Liver (tissue), 9 donors: Measurements from ENCODE around the gene TAGLN. TPM values are rescaled to one million over a fixed set of nuclear protein-coding genes. Genes with fewer than 3 reads are reported as not detected.
A peak's percentile ranks its signal among the peaks of the same experiment; 100 is the strongest.

Experiments
- DNase-seq: peaks from one replicate; pipeline ENCODE4 v3.0.0-alpha.2; 2017; ENCODE audit warnings: low spot score
- H3K27ac ChIP-seq, 2 donors: one replicate each; pipeline ENCODE4 v1.7.0; 2013; ENCODE audit warnings: inconsistent platforms in 2 of 2, low read length in 2 of 2, control low read depth in 1 of 2, low read depth in 1 of 2, mild to moderate bottlenecking in 1 of 2
- H3K27me3 ChIP-seq, 4 donors: one replicate each; pipeline versions ENCODE4 v1.6.1 to v1.7.0; 2013; ENCODE audit warnings: low read length in 3 of 4, inconsistent platforms in 1 of 4, mild to moderate bottlenecking in 1 of 4, moderate library complexity in 1 of 4; ENCODE audit not compliant: control insufficient read depth in 4 of 4, insufficient read depth in 4 of 4
- H3K36me3 ChIP-seq, 4 donors: one replicate each; pipeline versions ENCODE4 v1.6.1 to v1.7.0; 2013; ENCODE audit warnings: low read length in 3 of 4, mild to moderate bottlenecking in 3 of 4, low read depth in 1 of 4, moderate library complexity in 1 of 4; ENCODE audit not compliant: control insufficient read depth in 4 of 4, insufficient read depth in 3 of 4
- H3K4me1 ChIP-seq, 4 donors: one replicate each; pipeline versions ENCODE4 v1.6.1 to v1.7.0; 2013; ENCODE audit warnings: low read length in 3 of 4, mild to moderate bottlenecking in 3 of 4, moderate library complexity in 1 of 4; ENCODE audit not compliant: control insufficient read depth in 4 of 4, insufficient read depth in 4 of 4
- H3K4me3 ChIP-seq, 3 donors: one replicate each; pipeline versions ENCODE4 v1.6.1 to v1.7.0; 2013; ENCODE audit warnings: low read length in 3 of 3, control low read depth in 1 of 3, low read depth in 1 of 3, mild to moderate bottlenecking in 1 of 3
- H3K9ac ChIP-seq, 2 donors: one replicate each; pipeline ENCODE4 v1.7.0; 2013; ENCODE audit warnings: low read length in 2 of 2, mild to moderate bottlenecking in 2 of 2, moderate library complexity in 2 of 2, control low read depth in 1 of 2, low read depth in 1 of 2
- H3K9me3 ChIP-seq, 4 donors: one replicate each; pipeline versions ENCODE4 v1.6.1 to v1.7.0; 2013; ENCODE audit warnings: low read length in 3 of 4; ENCODE audit not compliant: control insufficient read depth in 4 of 4
- FOXA1 ChIP-seq: IDR thresholded peaks from 2 replicates; pipeline ENCODE4 v1.6.1; 2016; ENCODE audit warnings: antibody characterized with exemption
- FOXA2 ChIP-seq: IDR thresholded peaks from 2 replicates; pipeline ENCODE4 v1.6.1; 2016; ENCODE audit warnings: antibody characterized with exemption
- HNF4A ChIP-seq, 2 donors: conservative IDR thresholded peaks; 2 replicates each; pipeline ENCODE4 v1.6.1; 2016; ENCODE audit warnings: antibody characterized with exemption in 2 of 2, mild to moderate bottlenecking in 2 of 2
- JUND ChIP-seq, 2 donors: IDR thresholded peaks; 2 replicates each; pipeline ENCODE4 v1.6.1; 2016; ENCODE audit warnings: antibody characterized with exemption in 2 of 2
- NR2F2 ChIP-seq: IDR thresholded peaks from 2 replicates; pipeline ENCODE4 v1.6.1; 2016; ENCODE audit warnings: antibody characterized with exemption
- RAD21 ChIP-seq, 2 donors: IDR thresholded peaks; 2 replicates each; pipeline ENCODE4 v1.6.1; 2016; ENCODE audit warnings: antibody characterized with exemption in 2 of 2, mild to moderate bottlenecking in 2 of 2
- RXRA ChIP-seq, 2 donors: IDR thresholded peaks; 2 replicates each; pipeline ENCODE4 v1.6.1; 2017 to 2018; ENCODE audit warnings: antibody characterized with exemption in 2 of 2, mild to moderate bottlenecking in 1 of 2
- TAF1 ChIP-seq: conservative IDR thresholded peaks from 2 replicates; pipeline ENCODE4 v1.6.1; 2016; ENCODE audit warnings: antibody characterized with exemption, mild to moderate bottlenecking
- WGBS: extraction: QIAGEN DNeasy Blood & Tissue Kit; methylation state at CpG from one replicate; pipeline ENCODE4 v1.1.7; 2013; 5-methylcytosine and 5-hydroxymethylcytosine counted together
- polyA plus RNA-seq, 2 donors: library from polyadenylated mRNA; stranded (reverse) in 1 of 2; unstranded in 1 of 2; fragments of 200-250 nt in 1 of 2; fragments of >200 nt in 1 of 2; fragmentation: Nextera tagmentation in 1 of 2; extraction: Ambion mirVana in 1 of 2; gene quantifications; one replicate each; pipeline versions ENCODE4 v1.2.1 to v1.2.3, GENCODE V29; 2013 to 2015
- total RNA-seq, 2 donors: library from RNA; depleted of rRNA; stranded (reverse); fragments of >200 nt; gene quantifications; one replicate each; pipeline ENCODE4 v1.2.3, GENCODE V29; 2014
- TF ChIP-seq, protein P1 (sequence below): IDR thresholded peaks from 2 replicates; pipeline ENCODE4 v1.6.1; 2016; ENCODE audit warnings: antibody characterized with exemption
- TF ChIP-seq, protein P2 (sequence below): fragments of 150-350 bp; IDR thresholded peaks from 2 replicates; pipeline ENCODE4 v1.5.1; 2017; ENCODE audit warnings: improper control_type of control experiment, low read depth, low read length; ENCODE audit not compliant: missing input control
- donor health status: healthy.
- donor health status: healthy.
- donor health status: healthy.
- donor health status: healthy.
- donor health status: healthy.

Gene TAGLN
- total and polyA plus RNA-seq, 4 donors, result 7.4 to 309 (median 96.2) TPM

DNA sequence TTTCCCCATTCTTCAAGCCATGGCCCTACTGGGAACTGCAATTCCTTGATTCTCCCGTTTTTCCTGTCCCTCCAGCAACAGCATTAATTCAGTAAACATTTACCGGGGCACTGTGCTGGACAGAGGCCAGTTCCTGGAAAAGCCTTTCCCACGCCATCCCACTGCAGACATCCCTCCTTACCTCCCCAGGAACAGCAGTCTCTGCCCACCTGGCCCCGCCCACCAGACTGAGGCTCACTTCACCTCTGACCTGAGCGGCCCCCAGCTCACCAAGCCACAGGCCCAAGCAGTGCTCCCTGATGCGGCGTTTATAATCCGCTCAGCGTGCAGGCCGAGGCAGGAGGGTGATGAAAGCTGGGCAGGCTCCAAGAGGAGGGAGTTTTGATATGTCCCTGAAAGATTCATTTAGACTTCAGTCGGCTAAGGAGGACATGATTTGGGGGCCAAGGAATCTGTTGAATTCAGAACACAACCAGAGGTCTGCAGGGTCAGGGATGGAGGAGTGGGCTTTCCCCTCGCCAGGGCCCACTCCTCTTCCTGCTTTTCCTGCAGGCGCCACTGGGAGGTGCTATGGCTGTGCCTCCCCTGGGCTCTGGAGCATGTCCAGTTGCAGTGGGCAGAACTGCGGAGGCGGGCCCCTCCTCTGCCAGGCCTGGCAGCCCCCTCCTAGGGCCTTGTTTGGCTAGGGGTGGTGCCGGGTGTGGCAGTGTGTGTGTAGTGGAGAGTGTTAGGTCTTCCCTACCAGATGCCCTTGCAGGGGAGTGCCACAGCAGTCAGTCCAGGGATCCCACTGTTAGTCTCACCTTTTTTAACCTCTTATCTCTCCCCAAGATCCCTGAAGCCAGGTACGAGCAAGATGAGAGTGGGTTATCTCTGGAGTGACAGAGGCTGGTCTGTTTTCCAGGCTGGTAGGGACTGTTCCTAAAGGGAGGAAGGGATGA, 1.4 kb upstream of the TAGLN start:
- Histone ChIP-seq H3K9ac (no peak overlapping the region), H3K36me3 (peaks cover 6 to 20% (median 11%) of the 10 kb centered on the region in 4 donors), H3K27me3 (no peaks in the 10 kb centered on the region), H3K27ac (no peak overlapping the region), H3K9me3 (no peaks in the 10 kb centered on the region), H3K4me3 (no peak overlapping the region), H3K4me1 (no peaks in the 10 kb centered on the region)
- DNase-seq, result no peak
- 74% methylated on average over 17 of the region's 17 CpGs for WGBS
- TF ChIP-seq JUND (IDR thresholded peaks at IDR 0.05) (no peak), TAF1 (no peak), HNF4A (conservative IDR thresholded peaks at IDR 0.05) (no peak), FOXA1 (no peak), RXRA (IDR thresholded peaks at IDR 0.05) (no peak), FOXA2 (no peak), RAD21 (IDR thresholded peaks at IDR 0.05) (peak in 1 of 2 donors; percentile 38), NR2F2 (peak; percentile 16)
- TF ChIP-seq, protein P1, sequence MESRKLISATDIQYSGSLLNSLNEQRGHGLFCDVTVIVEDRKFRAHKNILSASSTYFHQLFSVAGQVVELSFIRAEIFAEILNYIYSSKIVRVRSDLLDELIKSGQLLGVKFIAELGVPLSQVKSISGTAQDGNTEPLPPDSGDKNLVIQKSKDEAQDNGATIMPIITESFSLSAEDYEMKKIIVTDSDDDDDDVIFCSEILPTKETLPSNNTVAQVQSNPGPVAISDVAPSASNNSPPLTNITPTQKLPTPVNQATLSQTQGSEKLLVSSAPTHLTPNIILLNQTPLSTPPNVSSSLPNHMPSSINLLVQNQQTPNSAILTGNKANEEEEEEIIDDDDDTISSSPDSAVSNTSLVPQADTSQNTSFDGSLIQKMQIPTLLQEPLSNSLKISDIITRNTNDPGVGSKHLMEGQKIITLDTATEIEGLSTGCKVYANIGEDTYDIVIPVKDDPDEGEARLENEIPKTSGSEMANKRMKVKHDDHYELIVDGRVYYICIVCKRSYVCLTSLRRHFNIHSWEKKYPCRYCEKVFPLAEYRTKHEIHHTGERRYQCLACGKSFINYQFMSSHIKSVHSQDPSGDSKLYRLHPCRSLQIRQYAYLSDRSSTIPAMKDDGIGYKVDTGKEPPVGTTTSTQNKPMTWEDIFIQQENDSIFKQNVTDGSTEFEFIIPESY, result no peak
- TF ChIP-seq, protein P2, sequence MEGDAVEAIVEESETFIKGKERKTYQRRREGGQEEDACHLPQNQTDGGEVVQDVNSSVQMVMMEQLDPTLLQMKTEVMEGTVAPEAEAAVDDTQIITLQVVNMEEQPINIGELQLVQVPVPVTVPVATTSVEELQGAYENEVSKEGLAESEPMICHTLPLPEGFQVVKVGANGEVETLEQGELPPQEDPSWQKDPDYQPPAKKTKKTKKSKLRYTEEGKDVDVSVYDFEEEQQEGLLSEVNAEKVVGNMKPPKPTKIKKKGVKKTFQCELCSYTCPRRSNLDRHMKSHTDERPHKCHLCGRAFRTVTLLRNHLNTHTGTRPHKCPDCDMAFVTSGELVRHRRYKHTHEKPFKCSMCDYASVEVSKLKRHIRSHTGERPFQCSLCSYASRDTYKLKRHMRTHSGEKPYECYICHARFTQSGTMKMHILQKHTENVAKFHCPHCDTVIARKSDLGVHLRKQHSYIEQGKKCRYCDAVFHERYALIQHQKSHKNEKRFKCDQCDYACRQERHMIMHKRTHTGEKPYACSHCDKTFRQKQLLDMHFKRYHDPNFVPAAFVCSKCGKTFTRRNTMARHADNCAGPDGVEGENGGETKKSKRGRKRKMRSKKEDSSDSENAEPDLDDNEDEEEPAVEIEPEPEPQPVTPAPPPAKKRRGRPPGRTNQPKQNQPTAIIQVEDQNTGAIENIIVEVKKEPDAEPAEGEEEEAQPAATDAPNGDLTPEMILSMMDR, result no peak

DNA sequence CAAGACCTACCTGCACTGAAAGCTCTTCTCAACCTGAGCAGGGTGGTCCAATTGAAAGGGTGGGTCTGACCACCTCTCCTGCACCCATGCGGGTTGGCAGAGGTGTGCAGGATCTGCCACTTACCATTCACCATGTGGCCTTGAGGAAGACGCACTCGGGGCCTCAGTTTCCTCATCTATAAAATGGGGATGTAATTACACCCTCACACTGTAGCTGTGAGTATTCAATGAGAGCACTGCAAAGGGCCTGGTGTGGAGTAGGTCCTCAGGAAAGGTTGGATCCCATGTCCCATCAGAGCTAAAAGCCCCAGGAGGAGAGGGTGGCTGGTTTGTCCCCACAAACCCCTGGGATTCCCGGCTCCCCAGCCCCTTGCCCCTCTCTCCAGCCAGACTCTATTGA, 557 bp upstream of the TAGLN start:
- Histone ChIP-seq H3K9ac (no peak overlapping the region), H3K27ac (peak overlapping the region in 1 of 2 donors; percentile 29), H3K9me3 (no peaks in the 10 kb centered on the region), H3K36me3 (peaks cover 4 to 13% (median 9%) of the 10 kb centered on the region in 4 donors), H3K27me3 (no peaks in the 10 kb centered on the region), H3K4me1 (no peaks in the 10 kb centered on the region), H3K4me3 (no peak overlapping the region)
- WGBS, result 86% methylated on average over 4 of the region's 4 CpGs
- no peak for DNase-seq
- TF ChIP-seq RAD21 (IDR thresholded peaks at IDR 0.05), result no peak
- no peak for TF ChIP-seq FOXA1

DNA sequence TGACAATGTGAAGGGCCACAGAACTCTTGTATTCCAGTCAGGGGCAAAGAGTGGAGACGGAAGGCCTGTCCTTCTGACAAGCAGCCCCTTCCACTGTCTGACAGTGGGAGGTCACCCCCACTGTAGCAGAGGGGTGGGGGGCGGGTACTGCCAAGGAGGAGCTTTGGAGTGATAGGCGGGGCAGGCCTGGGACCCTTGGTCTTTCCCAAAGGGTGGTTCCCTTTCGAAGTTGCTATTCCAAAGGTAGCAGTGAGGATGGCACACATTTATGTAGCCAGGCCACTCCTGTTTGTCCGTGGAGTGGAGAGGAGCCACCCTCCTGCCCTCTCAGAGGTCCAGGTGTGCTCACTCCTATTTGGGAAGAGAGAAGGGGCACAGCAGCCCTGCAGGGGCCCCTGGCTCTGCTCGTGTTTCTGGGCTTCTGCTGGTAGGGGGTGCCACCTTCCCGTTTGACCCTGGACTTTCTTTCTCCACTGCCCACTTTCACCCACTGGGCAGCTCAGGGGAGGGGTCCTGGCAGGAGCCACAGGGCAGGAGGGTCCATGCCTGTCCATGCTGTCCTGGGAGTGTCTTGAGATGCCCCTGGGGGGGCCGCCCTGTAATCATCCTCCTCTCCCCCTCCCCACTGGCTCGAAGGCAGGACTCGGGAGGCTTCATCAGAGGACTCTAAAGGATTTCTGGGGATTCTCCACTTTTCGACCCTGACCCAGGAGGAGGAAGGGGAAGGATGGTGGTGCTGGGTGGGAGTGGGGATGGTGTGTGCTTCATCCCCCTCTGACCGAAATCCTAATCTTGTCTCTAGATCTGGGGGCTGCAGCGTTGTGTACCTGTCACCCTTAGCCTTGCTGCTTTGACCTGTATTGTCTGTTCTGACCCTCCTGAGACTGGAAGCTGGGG, 994 bp downstream of the TAGLN start:
- H3K4me3 ChIP-seq, result peak overlapping the region in 2 of 3 donors; percentile 9 to 12
- no peak overlapping the region for H3K9ac ChIP-seq
- no peaks in the 10 kb centered on the region for H3K9me3 ChIP-seq
- H3K27me3 ChIP-seq, result no peaks in the 10 kb centered on the region
- WGBS, result 67% methylated on average over 13 of the region's 13 CpGs
- peaks cover 4 to 21% (median 10%) of the 10 kb centered on the region in 4 donors for H3K36me3 ChIP-seq
- no peaks in the 10 kb centered on the region for H3K4me1 ChIP-seq
- no peak for DNase-seq
- peak overlapping the region; percentile 50 to 69 for H3K27ac ChIP-seq
- peak; percentile 53 for TF ChIP-seq NR2F2
- no peak for TF ChIP-seq HNF4A (conservative IDR thresholded peaks at IDR 0.05)
- TF ChIP-seq FOXA1, result no peak
